Neuronal stem cell (in vitro differentiated cells): ENCODE data around the gene FAM117B.

ENCODE experiments used
- DNase-seq: peaks from one replicate; pipeline ENCODE4 v3.0.0-alpha.2; 2013; ENCODE audit warnings: low spot score
- H2AFZ ChIP-seq: one replicate; pipeline ENCODE4 v1.6.1; 2013; ENCODE audit warnings: mild to moderate bottlenecking, low read length, inconsistent platforms
- H2AK5ac ChIP-seq: 2 replicates; pipeline ENCODE4 v1.6.1; 2013; ENCODE audit warnings: low read depth, mild to moderate bottlenecking, inconsistent platforms, low read length, moderate library complexity, mixed read lengths
- H2BK120ac ChIP-seq: 2 replicates; pipeline ENCODE4 v1.6.1; 2013; ENCODE audit warnings: low read depth, mild to moderate bottlenecking, inconsistent platforms, low read length, moderate library complexity, mixed read lengths
- H2BK12ac ChIP-seq: one replicate; pipeline ENCODE4 v1.6.1; 2013; ENCODE audit warnings: low read length, inconsistent platforms
- H2BK15ac ChIP-seq: 2 replicates; pipeline ENCODE4 v1.6.1; 2013; ENCODE audit warnings: mild to moderate bottlenecking, low read length, inconsistent platforms, mixed read lengths
- H2BK5ac ChIP-seq: one replicate; pipeline ENCODE4 v1.6.1; 2013; ENCODE audit warnings: inconsistent platforms, mild to moderate bottlenecking, low read length, moderate library complexity
- H3K14ac ChIP-seq: one replicate; pipeline ENCODE4 v1.6.1; 2013; ENCODE audit warnings: low read length, inconsistent platforms
- H3K18ac ChIP-seq: 2 replicates; pipeline ENCODE4 v1.6.1; 2013; ENCODE audit warnings: low read length, inconsistent platforms
- H3K23ac ChIP-seq: 2 replicates; pipeline ENCODE4 v1.6.1; 2013; ENCODE audit warnings: low read depth, mild to moderate bottlenecking, mixed read lengths, low read length, inconsistent platforms; ENCODE audit not compliant: poor library complexity
- H3K27ac ChIP-seq: replicated peaks from 3 replicates; pipeline ENCODE4 v1.5.1; 2013; ENCODE audit warnings: low read length, inconsistent platforms
- H3K27me3 ChIP-seq, 3 experiments: 2 replicates each; pipeline ENCODE4 v1.6.1; 2013; ENCODE audit warnings: low read length in 3 of 3, mild to moderate bottlenecking in 2 of 3, inconsistent platforms in 1 of 3, low read depth in 1 of 3, mixed read lengths in 1 of 3, moderate library complexity in 1 of 3; ENCODE audit not compliant: control insufficient read depth in 3 of 3, insufficient read depth in 3 of 3
- H3K36me3 ChIP-seq, 2 donors: replicated peaks in 1 of 2; 2 replicates each; pipeline ENCODE4 v1.6.1; 2013; ENCODE audit warnings: low read length in 2 of 2; ENCODE audit not compliant: control insufficient read depth in 2 of 2, insufficient read depth in 2 of 2
- H3K4ac ChIP-seq: 2 replicates; pipeline ENCODE4 v1.6.1; 2013; ENCODE audit warnings: inconsistent platforms, mild to moderate bottlenecking, low read length, moderate library complexity
- H3K4me1 ChIP-seq, 2 donors: 1 replicate in 1 of 2; 2 replicates in 1 of 2; pipeline ENCODE4 v1.6.1; 2013; ENCODE audit warnings: low read length in 2 of 2, low read depth in 1 of 2; ENCODE audit not compliant: control insufficient read depth in 2 of 2, insufficient read depth in 1 of 2
- H3K4me2 ChIP-seq: one replicate; pipeline ENCODE4 v1.6.1; 2013; ENCODE audit warnings: mild to moderate bottlenecking, low read length, inconsistent platforms; ENCODE audit not compliant: insufficient read depth, poor library complexity, severe bottlenecking
- H3K4me3 ChIP-seq, 2 donors: 2 replicates each; pipeline ENCODE4 v1.5.1; 2013; ENCODE audit warnings: low read length in 2 of 2, mild to moderate bottlenecking in 2 of 2, inconsistent platforms in 1 of 2, moderate library complexity in 1 of 2
- H3K79me1 ChIP-seq: one replicate; pipeline ENCODE4 v1.6.1; 2013; ENCODE audit warnings: low read depth, mild to moderate bottlenecking, inconsistent platforms, low read length, moderate library complexity
- H3K9ac ChIP-seq: one replicate; pipeline ENCODE4 v1.6.1; 2013; ENCODE audit warnings: mild to moderate bottlenecking, low read depth, low read length, inconsistent platforms; ENCODE audit not compliant: poor library complexity
- H3K9me3 ChIP-seq, 2 donors: replicated peaks in 1 of 2; 2 replicates each; pipeline versions ENCODE3 to v1.6.1; 2013; ENCODE audit warnings: low read length in 2 of 2, mild to moderate bottlenecking in 2 of 2, inconsistent platforms in 1 of 2, low read depth in 1 of 2, mixed read lengths in 1 of 2, moderate library complexity in 1 of 2; ENCODE audit not compliant: control insufficient read depth in 2 of 2, insufficient read depth in 1 of 2
- H4K8ac ChIP-seq: one replicate; pipeline ENCODE4 v1.6.1; 2013; ENCODE audit warnings: low read depth, mild to moderate bottlenecking, inconsistent platforms, low read length, moderate library complexity
- H4K91ac ChIP-seq: one replicate; pipeline ENCODE4 v1.6.1; 2013; ENCODE audit warnings: low read length, low read depth, mild to moderate bottlenecking, inconsistent platforms; ENCODE audit not compliant: poor library complexity
- WGBS, 2 donors: extraction: QIAGEN DNeasy Blood & Tissue Kit; methylation state at CpG; one replicate each; pipeline ENCODE4 v1.1.7; 2013; ENCODE audit warnings: missing lambda C conversion rate in 2 of 2, mixed read lengths in 1 of 2; ENCODE audit not compliant: insufficient read length in 2 of 2, insufficient replicate concordance in 1 of 2; ENCODE audit errors: extremely low coverage in 2 of 2; 5-methylcytosine and 5-hydroxymethylcytosine counted together

Gene FAM117B

DNA sequence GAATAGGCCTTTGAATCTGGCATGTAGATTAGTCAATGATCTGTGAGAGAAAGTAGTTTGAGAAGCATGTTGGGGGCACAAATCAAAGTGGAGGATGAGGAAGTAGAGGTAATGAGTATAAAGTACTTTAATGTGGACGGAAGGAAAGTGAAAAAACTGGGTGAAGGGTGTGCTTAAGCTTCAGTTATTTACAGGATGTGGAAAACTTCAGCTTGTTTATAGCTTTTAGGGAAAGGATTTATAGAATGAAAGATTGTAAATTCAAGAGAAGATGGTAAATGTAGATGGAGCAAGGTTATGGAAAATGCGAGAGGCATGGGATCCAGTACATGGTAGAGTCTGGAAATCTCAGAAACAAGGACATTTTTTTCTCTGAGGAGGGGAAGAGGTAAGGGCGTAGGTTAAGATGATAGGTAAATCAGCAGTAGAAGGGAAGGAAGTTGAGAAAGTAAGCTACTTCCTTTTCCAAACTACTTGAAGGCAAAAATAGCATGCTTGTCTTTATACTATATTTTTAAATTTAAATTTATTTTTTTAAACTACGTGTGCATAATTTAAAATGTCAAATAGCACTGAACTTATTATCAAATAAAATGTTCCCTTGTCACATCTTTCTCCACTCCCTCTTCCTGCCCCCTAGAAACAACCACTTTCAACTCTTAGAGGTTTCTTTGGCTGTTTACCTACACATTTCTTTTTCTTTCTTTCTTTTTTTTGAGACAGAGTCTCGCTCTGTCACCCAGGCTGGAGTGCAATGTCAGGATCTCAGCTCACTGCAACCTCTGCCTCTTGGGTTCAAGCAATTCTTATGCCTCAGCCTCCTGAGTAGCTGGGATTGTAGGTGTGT is 8.5 kb downstream of the FAM117B start:
- Histone ChIP-seq H2AFZ (no peak overlapping the region), H3K9me3 (peaks cover 0 to 7% of the 10 kb centered on the region in 2 donors), H3K4me2 (no peak overlapping the region), H4K91ac (no peak overlapping the region), H2AK5ac (no peak overlapping the region), H3K27ac (no peak overlapping the region), H3K27me3 (no peaks in the 10 kb centered on the region), H3K4me3 (no peak overlapping the region), H3K9ac (no peak overlapping the region), H2BK15ac (no peak overlapping the region), H3K4ac (no peak overlapping the region), H3K14ac (no peak overlapping the region), H4K8ac (no peak overlapping the region), H2BK12ac (no peak overlapping the region), H3K23ac (no peak overlapping the region), H3K79me1 (no peaks in the 10 kb centered on the region), H2BK120ac (no peak overlapping the region), H3K18ac (no peak overlapping the region), H2BK5ac (no peak overlapping the region), H3K4me1 (no peaks in the 10 kb centered on the region), H3K36me3 (peaks cover 0 to 8% of the 10 kb centered on the region in 2 donors)
- 100% methylated on average over 1 of the region's 5 CpGs for WGBS, 2 donors
- DNase-seq = no peak

- Histone ChIP-seq H3K9ac (no peak overlapping the region), H3K36me3 (no peaks in the 10 kb centered on the region)
- no CpG with 5 or more reads among the region's 4 CpGs for WGBS, 2 donors
Observed at GRCh38 chr2:202652119-202652518, 17.4 kb downstream of the FAM117B start.

GRCh38 chr2:202653890-202654289 is 19.1 kb downstream of the FAM117B start:
- Histone ChIP-seq H2AK5ac (no peak overlapping the region), H3K18ac (no peak overlapping the region), H3K14ac (no peak overlapping the region), H2BK15ac (no peak overlapping the region), H3K4me2 (no peak overlapping the region), H3K27me3 (no peaks in the 10 kb centered on the region), H3K4ac (no peak overlapping the region), H2BK120ac (no peak overlapping the region), H3K27ac (no peak overlapping the region), H3K4me3 (no peak overlapping the region), H3K9ac (no peak overlapping the region), H4K91ac (no peak overlapping the region), H2AFZ (no peak overlapping the region), H3K79me1 (peaks cover 2% of the 10 kb centered on the region), H3K36me3 (no peaks in the 10 kb centered on the region), H3K4me1 (no peaks in the 10 kb centered on the region), H3K9me3 (no peaks in the 10 kb centered on the region), H3K23ac (no peak overlapping the region), H2BK12ac (no peak overlapping the region), H4K8ac (no peak overlapping the region), H2BK5ac (no peak overlapping the region)
- no peak for DNase-seq
- WGBS, 2 donors = no CpG with 5 or more reads among the region's 4 CpGs

More at GRCh38 chr2:202652119-202652518, 17.4 kb downstream of the FAM117B start:
- Histone ChIP-seq H3K4ac (no peak overlapping the region), H2BK15ac (no peak overlapping the region), H3K23ac (no peak overlapping the region), H3K79me1 (no peaks in the 10 kb centered on the region), H2AK5ac (no peak overlapping the region), H2AFZ (no peak overlapping the region), H4K91ac (no peak overlapping the region), H3K27ac (no peak overlapping the region), H3K27me3 (no peaks in the 10 kb centered on the region), H3K9me3 (no peaks in the 10 kb centered on the region), H4K8ac (no peak overlapping the region), H3K14ac (no peak overlapping the region), H2BK5ac (no peak overlapping the region), H3K4me1 (no peaks in the 10 kb centered on the region), H2BK120ac (no peak overlapping the region), H2BK12ac (no peak overlapping the region), H3K18ac (no peak overlapping the region), H3K4me3 (no peak overlapping the region), H3K4me2 (no peak overlapping the region)
- no peak for DNase-seq

GRCh38 chr2:202657876-202658275 is 23.1 kb downstream of the FAM117B start:
- Histone ChIP-seq H3K9me3 (peaks cover 0 to 3% of the 10 kb centered on the region in 2 donors), H2AK5ac (no peak overlapping the region)

More at GRCh38 chr2:202657876-202658275, 23.1 kb downstream of the FAM117B start:
- H3K27ac ChIP-seq = no peak overlapping the region
- H3K4me3 ChIP-seq = no peak overlapping the region
- no peak overlapping the region for H3K4ac ChIP-seq
- H2BK5ac ChIP-seq = no peak overlapping the region
- no peak overlapping the region for H2AFZ ChIP-seq
- DNase-seq = no peak
- no peak overlapping the region for H3K14ac ChIP-seq
- H3K4me1 ChIP-seq = no peaks in the 10 kb centered on the region
- no peak overlapping the region for H3K18ac ChIP-seq
- H3K23ac ChIP-seq = no peak overlapping the region
- H2BK120ac ChIP-seq = no peak overlapping the region
- no peak overlapping the region for H4K8ac ChIP-seq
- no peak overlapping the region for H2BK12ac ChIP-seq
- H2BK15ac ChIP-seq = no peak overlapping the region
- no peak overlapping the region for H3K4me2 ChIP-seq
- H3K9ac ChIP-seq = no peak overlapping the region
- H4K91ac ChIP-seq = no peak overlapping the region
- no peaks in the 10 kb centered on the region for H3K36me3 ChIP-seq
- no peaks in the 10 kb centered on the region for H3K27me3 ChIP-seq
- peaks cover 2% of the 10 kb centered on the region for H3K79me1 ChIP-seq
